Erythroblast (primary cell): ENCODE results near the gene STX7.

Experiments
- GATA1 ChIP-seq: IDR thresholded peaks from 2 replicates; pipeline ENCODE4 v1.6.1; 2011; ENCODE audit warnings: low read depth, mild to moderate bottlenecking, control low read depth, low read length, moderate library complexity
- POLR2A ChIP-seq: IDR thresholded peaks from 2 replicates; pipeline ENCODE4 v1.6.1; 2011; ENCODE audit warnings: mild to moderate bottlenecking, low read length

DNA sequence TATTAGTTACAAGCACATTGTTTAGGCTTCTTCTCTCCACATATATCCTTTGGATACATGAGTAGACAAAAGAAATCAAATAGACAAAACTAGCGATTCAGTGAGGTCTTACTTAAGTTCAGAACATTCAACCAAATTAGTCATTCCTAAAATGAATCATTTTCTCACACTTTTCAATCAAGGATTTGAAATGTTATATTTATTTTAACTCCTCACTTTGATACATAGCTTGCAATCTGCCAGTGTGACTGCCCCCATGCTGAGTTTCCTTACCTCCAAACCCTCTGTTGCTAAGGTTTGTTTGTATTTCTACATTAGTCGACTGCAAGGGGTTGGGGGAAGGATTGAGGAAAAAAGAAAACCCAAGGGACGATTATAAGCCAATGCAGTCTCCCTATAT lies 108.2 kb downstream of the STX7 start:
- TF ChIP-seq POLR2A (no peak), GATA1 (no peak)
